Esophagus muscularis mucosa (tissue), 4 donors: ENCODE data around the gene FUT8.

Experiments used
- CTCF ChIP-seq, 3 experiments: fragments of 200-600 bp in 2 of 3; fragments of 450-650 bp in 1 of 3; sonication (generic) in 2 of 3; IDR thresholded peaks; one replicate each; pipeline ENCODE4 v1.5.1; 2017 to 2019; ENCODE audit warnings: antibody characterized with exemption in 3 of 3, mild to moderate bottlenecking in 2 of 3, moderate library complexity in 1 of 3
- EP300 ChIP-seq: sonication (generic); formaldehyde crosslinking; IDR thresholded peaks from one replicate; pipeline ENCODE4 v1.6.1; 2017; ENCODE audit warnings: antibody characterized with exemption
- POLR2A ChIP-seq: fragments of 450-650 bp; IDR thresholded peaks from one replicate; pipeline ENCODE4 v1.6.1; 2017; ENCODE audit warnings: antibody characterized with exemption, moderate library complexity, mild to moderate bottlenecking, low read depth
- POLR2AphosphoS5 ChIP-seq, 2 donors: sonication (generic); formaldehyde crosslinking; IDR thresholded peaks; one replicate each; pipeline ENCODE4 v1.6.1; 2017; ENCODE audit warnings: antibody characterized with exemption in 2 of 2

GRCh38 chr14:65770681-65771080 is 358.2 kb downstream of the FUT8 start:
- TF ChIP-seq CTCF (IDR thresholded peaks at IDR 0.05): no peak
- TF ChIP-seq POLR2AphosphoS5 (IDR thresholded peaks at IDR 0.05): no peak
- TF ChIP-seq POLR2A: no peak
- TF ChIP-seq EP300: no peak
